ENCODE results near the gene GMIP. TPM values are rescaled to one million over a fixed set of nuclear protein-coding genes. Genes with fewer than 3 reads are reported as not detected.

The GMIP gene
- total and polyA plus RNA-seq, 2 experiments from 2014 or later: 3.1 to 5.0 TPM

DNA sequence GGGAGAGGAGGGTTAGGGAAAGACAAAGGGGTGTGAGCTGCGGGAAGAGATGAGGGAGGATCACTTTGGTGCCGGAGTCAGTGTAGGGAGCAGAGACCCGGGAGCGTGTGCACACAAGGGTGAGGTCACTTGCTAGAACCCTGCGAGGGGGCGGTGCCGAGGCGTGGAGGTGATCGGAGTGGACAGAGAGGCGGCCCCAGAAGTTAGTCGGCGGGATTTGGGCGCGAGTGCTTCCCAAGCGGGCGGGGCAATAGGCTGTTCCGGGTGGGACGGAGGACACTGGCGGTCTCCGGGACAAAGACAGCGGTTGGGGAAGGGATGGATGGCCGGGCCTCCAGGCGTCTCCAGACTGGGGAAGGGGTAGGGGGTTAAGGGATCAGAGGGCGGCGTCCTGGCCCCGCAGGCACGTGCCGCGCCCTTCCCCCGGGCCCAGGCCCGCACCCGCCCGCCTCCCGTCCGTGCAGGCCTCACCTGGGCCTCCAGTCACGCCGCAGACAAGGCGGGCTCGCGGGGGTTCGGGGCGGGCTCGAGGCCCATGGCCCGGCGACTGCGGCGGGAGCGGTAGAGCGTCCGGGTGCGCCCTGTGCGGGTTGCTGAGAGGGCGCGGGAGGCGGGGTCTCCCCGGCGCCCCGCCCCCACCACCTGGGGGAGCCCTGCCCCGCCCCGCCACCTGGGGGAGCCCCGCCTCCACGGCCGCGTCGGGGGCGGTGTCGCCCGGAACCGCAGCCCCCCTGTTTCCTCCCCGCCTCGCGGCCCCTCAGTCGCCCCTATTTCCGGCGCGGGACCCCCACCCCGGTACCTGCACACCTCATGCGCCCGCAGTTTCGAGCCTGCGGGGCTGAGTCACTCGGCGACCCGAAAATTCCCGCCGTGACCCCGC is 15.6 kb downstream of the GMIP start, which contains the start of gene LPAR2:
Gene LPAR2, minus strand, starts transcription at position 600 of the 880 bp plus-strand sequence. CDS start 945 bp downstream, outside the sequence.
- Histone ChIP-seq H3K9me2 (ENCODE audit: insufficient read depth) (no peaks in the 10 kb centered on the region), H3K4me3 (peak within 1 kb of the TSS; percentile 53), H2AFZ (0 out of 2 replicates have a peak within 1 kb of the TSS, but pooled peaks have one; percentile 25), H3K27me3 (replicated peaks; ENCODE audit: insufficient read depth) (no peaks in the 10 kb centered on the region), H3K4me2 (ENCODE audit: unreplicated experiment) (peak within 1 kb of the TSS; percentile 45), H3K4me1 (ENCODE audit: insufficient read depth) (no peaks in the 10 kb centered on the region), H3K9ac (no peak within 1 kb of the TSS), H3K36me3 (ENCODE audit: low read depth) (no peaks in the 10 kb centered on the region), H3F3A (ENCODE audit: insufficient read depth) (no peaks in the 10 kb centered on the region), H4K20me1 (ENCODE audit: insufficient read depth) (no peaks in the 10 kb centered on the region), H3K9me3 (ENCODE audit: low read depth) (no peaks in the 10 kb centered on the region), H3K27ac (no peak within 1 kb of the TSS), H3K79me2 (ENCODE audit: insufficient read depth) (no peaks in the 10 kb centered on the region)
- TF ChIP-seq EZH2 (IDR thresholded peaks at IDR 0.05; ENCODE audit: insufficient read depth, poor library complexity, severe bottlenecking) (no peak), EZH2phosphoT487 (IDR thresholded peaks at IDR 0.05; ENCODE audit: insufficient read depth, low read depth) (no peak)
- 7 to 9% methylated on average over 28 to 65 of the region's 87 CpGs for WGBS, 2 experiments (ENCODE audit: low coverage in 1 of 2, low lambda C conversion rate in 2 of 2, missing lambda C conversion rate in 2 of 2)
- DNase-seq: peak; percentile 36
- in situ Hi-C loops (cut with MboI): no loop called here

DNA sequence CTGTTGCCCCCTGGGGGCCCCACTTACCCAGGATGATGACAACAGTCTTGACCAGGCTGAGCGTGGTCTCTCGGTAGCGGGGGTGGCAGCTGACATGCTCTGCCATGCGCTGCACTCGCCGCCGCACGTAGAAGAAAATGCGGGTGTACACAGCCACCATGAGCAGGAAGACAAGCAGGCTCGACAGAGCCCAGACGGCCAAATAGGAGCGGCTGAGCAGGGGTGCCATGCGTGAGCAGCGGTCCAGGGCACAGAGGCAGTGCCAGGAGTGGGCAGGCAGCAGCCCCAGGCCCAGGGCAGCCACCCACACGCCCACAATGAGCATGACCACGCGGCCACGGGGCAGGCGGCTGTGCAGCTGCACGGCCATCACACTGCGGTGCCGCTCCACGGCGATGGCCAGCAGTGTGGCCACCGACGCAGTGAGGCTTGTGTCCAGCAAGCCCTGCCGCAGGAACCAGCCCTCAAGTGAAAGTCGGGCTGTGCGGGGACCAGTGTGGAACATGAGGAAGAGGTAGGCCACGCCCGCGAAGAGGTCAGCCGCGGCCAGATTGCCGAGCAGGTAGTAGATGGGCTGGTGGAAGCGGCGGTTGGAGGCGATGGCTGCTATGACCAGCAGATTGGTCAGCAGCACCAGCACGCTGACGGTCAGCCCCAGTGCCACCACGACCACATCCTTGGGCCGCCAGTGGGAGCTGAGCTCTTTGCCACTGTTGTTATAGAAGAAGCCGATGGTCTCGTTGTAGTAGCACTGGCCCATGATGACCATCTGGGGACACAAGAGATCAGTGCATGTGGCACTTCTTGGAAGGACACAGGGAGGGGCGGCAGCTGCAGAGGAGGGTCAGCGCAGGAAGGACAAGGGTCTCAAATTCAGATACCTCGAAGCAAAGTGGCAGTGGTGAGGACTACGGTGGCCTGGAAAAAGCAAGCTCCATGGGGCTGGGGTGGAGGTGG is 16.7 kb downstream of the GMIP start:
- H3K9ac ChIP-seq: no peak overlapping the region
- TF ChIP-seq EZH2 (IDR thresholded peaks at IDR 0.05; ENCODE audit: insufficient read depth, poor library complexity, severe bottlenecking) (no peak), EZH2phosphoT487 (IDR thresholded peaks at IDR 0.05; ENCODE audit: insufficient read depth, low read depth) (no peak)
- no peak for DNase-seq
- no peaks in the 10 kb centered on the region for H3K9me2 ChIP-seq (ENCODE audit: insufficient read depth)
- H3K9me3 ChIP-seq (ENCODE audit: low read depth): no peaks in the 10 kb centered on the region
- H3K27me3 ChIP-seq (replicated peaks; ENCODE audit: insufficient read depth): no peaks in the 10 kb centered on the region
- H3K4me1 ChIP-seq (ENCODE audit: insufficient read depth): no peaks in the 10 kb centered on the region
- in situ Hi-C loops (cut with MboI): no loop called here
- H3K4me2 ChIP-seq (ENCODE audit: unreplicated experiment): no peak overlapping the region
- no peak overlapping the region for H2AFZ ChIP-seq
- no peak overlapping the region for H3K4me3 ChIP-seq
- no peaks in the 10 kb centered on the region for H4K20me1 ChIP-seq (ENCODE audit: insufficient read depth)
- H3F3A ChIP-seq (ENCODE audit: insufficient read depth): no peaks in the 10 kb centered on the region
- no peak overlapping the region for H3K27ac ChIP-seq
- H3K36me3 ChIP-seq (ENCODE audit: low read depth): no peaks in the 10 kb centered on the region
- 94 to 95% methylated on average over 44 to 47 of the region's 48 CpGs for WGBS, 2 experiments (ENCODE audit: low coverage in 1 of 2, low lambda C conversion rate in 2 of 2, missing lambda C conversion rate in 2 of 2)
- H3K79me2 ChIP-seq (ENCODE audit: insufficient read depth): no peaks in the 10 kb centered on the region

DNA sequence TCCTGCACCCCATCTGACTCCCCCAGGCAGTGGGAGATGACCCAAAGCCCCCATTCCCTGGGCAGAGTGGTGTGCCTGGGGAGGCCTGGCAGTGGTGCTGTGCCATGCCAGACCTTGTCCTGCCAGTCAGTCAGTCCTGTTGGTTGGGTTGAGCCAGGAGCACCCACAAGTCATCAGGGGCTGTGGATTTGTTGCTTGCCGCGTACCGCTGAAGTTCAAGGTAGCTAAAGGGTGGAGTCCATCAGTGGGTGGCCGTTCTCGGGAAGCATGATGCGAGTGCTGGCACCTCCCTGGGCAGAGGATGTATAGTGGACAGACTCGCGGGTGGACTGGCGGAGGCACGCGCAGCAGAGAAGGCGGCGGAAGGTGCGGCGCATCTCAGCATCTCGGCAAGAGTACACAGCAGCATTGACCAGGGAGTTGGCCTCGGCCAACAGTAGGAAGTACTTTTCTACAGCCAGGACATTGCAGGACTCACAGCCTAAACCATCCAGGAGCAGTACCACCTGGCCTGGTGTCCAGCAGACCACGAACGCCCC is 19.4 kb downstream of the GMIP start:
- Histone ChIP-seq H3K9ac (no peak overlapping the region), H3K9me2 (ENCODE audit: insufficient read depth) (no peaks in the 10 kb centered on the region), H3K27ac (no peak overlapping the region), H3K4me2 (ENCODE audit: unreplicated experiment) (no peak overlapping the region), H3K36me3 (ENCODE audit: low read depth) (no peaks in the 10 kb centered on the region), H3K9me3 (ENCODE audit: low read depth) (no peaks in the 10 kb centered on the region), H2AFZ (no peak overlapping the region), H4K20me1 (ENCODE audit: insufficient read depth) (no peaks in the 10 kb centered on the region), H3K4me3 (no peak overlapping the region), H3K79me2 (ENCODE audit: insufficient read depth) (no peaks in the 10 kb centered on the region), H3K27me3 (replicated peaks; ENCODE audit: insufficient read depth) (no peaks in the 10 kb centered on the region), H3K4me1 (ENCODE audit: insufficient read depth) (no peaks in the 10 kb centered on the region), H3F3A (ENCODE audit: insufficient read depth) (no peaks in the 10 kb centered on the region)
- no peak for DNase-seq
- WGBS, 2 experiments (ENCODE audit: low coverage in 1 of 2, low lambda C conversion rate in 2 of 2, missing lambda C conversion rate in 2 of 2): 94 to 95% methylated on average over 19 of the region's 19 CpGs
- TF ChIP-seq EZH2 (IDR thresholded peaks at IDR 0.05; ENCODE audit: insufficient read depth, poor library complexity, severe bottlenecking) (no peak), EZH2phosphoT487 (IDR thresholded peaks at IDR 0.05; ENCODE audit: insufficient read depth, low read depth) (no peak)
- in situ Hi-C loops (cut with MboI): no loop called here

DNA sequence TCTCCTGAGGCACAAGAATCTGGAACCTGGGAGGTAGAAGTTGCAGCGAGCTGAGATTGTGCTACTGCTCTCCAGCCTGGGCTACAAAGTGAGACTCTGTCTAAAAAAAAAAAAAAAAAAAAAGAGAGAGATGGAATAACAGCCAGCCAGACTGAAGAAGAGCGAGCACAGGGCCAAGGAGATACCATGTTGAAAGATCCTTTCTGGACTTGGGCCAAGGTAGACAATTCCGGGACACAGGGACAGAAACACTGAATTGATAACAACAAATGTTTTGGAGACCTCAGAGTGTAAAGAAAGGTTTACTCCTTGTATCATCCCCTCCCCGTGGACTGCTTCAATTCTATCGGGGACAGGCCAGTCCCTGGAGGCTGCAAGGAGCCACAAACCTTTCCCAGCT is 20.1 kb downstream of the GMIP start:
- 76 to 78% methylated on average over 5 of the region's 5 CpGs for WGBS, 2 experiments (ENCODE audit: low coverage in 1 of 2, low lambda C conversion rate in 2 of 2, missing lambda C conversion rate in 2 of 2)
- in situ Hi-C loops (cut with MboI): no loop called here
- no peaks in the 10 kb centered on the region for H3K9me2 ChIP-seq (ENCODE audit: insufficient read depth)

More for the DNA sequence above, 20.1 kb downstream of the GMIP start:
- no peak for DNase-seq
- H2AFZ ChIP-seq: no peak overlapping the region
- no peaks in the 10 kb centered on the region for H3K9me3 ChIP-seq (ENCODE audit: low read depth)
- no peaks in the 10 kb centered on the region for H3K27me3 ChIP-seq (replicated peaks; ENCODE audit: insufficient read depth)
- no peaks in the 10 kb centered on the region for H4K20me1 ChIP-seq (ENCODE audit: insufficient read depth)
- H3K4me1 ChIP-seq (ENCODE audit: insufficient read depth): no peaks in the 10 kb centered on the region
- no peak overlapping the region for H3K27ac ChIP-seq
- no peak overlapping the region for H3K4me2 ChIP-seq (ENCODE audit: unreplicated experiment)
- no peaks in the 10 kb centered on the region for H3K36me3 ChIP-seq (ENCODE audit: low read depth)
- TF ChIP-seq EZH2phosphoT487 (IDR thresholded peaks at IDR 0.05; ENCODE audit: insufficient read depth, low read depth) (no peak), EZH2 (IDR thresholded peaks at IDR 0.05; ENCODE audit: insufficient read depth, poor library complexity, severe bottlenecking) (no peak)
- no peaks in the 10 kb centered on the region for H3F3A ChIP-seq (ENCODE audit: insufficient read depth)
- no peak overlapping the region for H3K4me3 ChIP-seq
- H3K79me2 ChIP-seq (ENCODE audit: insufficient read depth): no peaks in the 10 kb centered on the region
- no peak overlapping the region for H3K9ac ChIP-seq
